DOHH2 (cell line): ENCODE results near the gene JAML.
A peak's percentile ranks its signal among the peaks of the same experiment; 100 is the strongest.

Source experiments
- H3F3A ChIP-seq: fragments of 200-600 bp; sonication (generic), shearing (Covaris generic); 2 replicates; pipeline ENCODE4 v1.6.0; 2016; ENCODE audit warnings: antibody characterized with exemption, mild to moderate bottlenecking; ENCODE audit not compliant: control insufficient read depth, insufficient read depth
- H3K27ac ChIP-seq: fragments of 200-600 bp; sonication (generic); 2 replicates; pipeline ENCODE4 v1.5.1; 2014; ENCODE audit warnings: low read depth, mild to moderate bottlenecking, low read length, moderate library complexity
- H3K27me3 ChIP-seq: fragments of 200-600 bp; sonication (generic); 2 replicates; pipeline ENCODE4 v1.6.1; 2014; ENCODE audit warnings: mild to moderate bottlenecking, low read length, mixed read lengths; ENCODE audit not compliant: control insufficient read depth
- H3K36me3 ChIP-seq: fragments of 200-600 bp; sonication (generic); 2 replicates; pipeline ENCODE4 v1.6.1; 2014; ENCODE audit warnings: mild to moderate bottlenecking, low read length, moderate library complexity, mixed read lengths; ENCODE audit not compliant: control insufficient read depth
- H3K4me1 ChIP-seq: fragments of 200-600 bp; sonication (generic); 2 replicates; pipeline ENCODE4 v1.6.1; 2014; ENCODE audit warnings: mild to moderate bottlenecking, low read length, mixed read lengths; ENCODE audit not compliant: control insufficient read depth
- H3K4me2 ChIP-seq: fragments of 200-600 bp; sonication (generic); 2 replicates; pipeline ENCODE4 v1.6.0; 2014; ENCODE audit warnings: mild to moderate bottlenecking, low read length, moderate library complexity
- H3K4me3 ChIP-seq: fragments of 200-600 bp; sonication (generic); 2 replicates; pipeline ENCODE4 v1.5.1; 2014; ENCODE audit warnings: mild to moderate bottlenecking, low read length, mixed read lengths
- H3K79me2 ChIP-seq: fragments of 200-600 bp; sonication (generic); 2 replicates; pipeline ENCODE4 v1.6.1; 2014; ENCODE audit warnings: mild to moderate bottlenecking, low read length, mixed read lengths; ENCODE audit not compliant: control insufficient read depth
- H3K9me2 ChIP-seq: fragments of 200-600 bp; sonication (generic); replicated peaks from 2 replicates; pipeline ENCODE4 v1.6.1; 2014; ENCODE audit warnings: mild to moderate bottlenecking, low read length, mixed read lengths; ENCODE audit not compliant: control insufficient read depth
- H3K9me3 ChIP-seq: fragments of 200-600 bp; sonication (generic); 2 replicates; pipeline ENCODE4 v1.6.1; 2014; ENCODE audit warnings: antibody characterized with exemption, low read length, mixed read lengths; ENCODE audit not compliant: control insufficient read depth, insufficient read depth
- H4K20me1 ChIP-seq: fragments of 200-600 bp; sonication (generic); 2 replicates; pipeline ENCODE4 v1.6.0; 2014; ENCODE audit warnings: low read depth, mild to moderate bottlenecking, antibody characterized with exemption, low read length, moderate library complexity; ENCODE audit not compliant: control insufficient read depth, insufficient read depth
- CTCF ChIP-seq: fragments of 200-600 bp; sonication (generic); IDR thresholded peaks from one replicate; pipeline ENCODE4 v1.5.1; 2014; ENCODE audit warnings: antibody characterized with exemption, mild to moderate bottlenecking, low read depth, low read length; ENCODE audit not compliant: poor library complexity, severe bottlenecking
- EZH2phosphoT487 ChIP-seq: fragments of 200-600 bp; sonication (generic); IDR thresholded peaks from 2 replicates; pipeline ENCODE4 v1.6.1; 2017; ENCODE audit warnings: borderline replicate concordance, mild to moderate bottlenecking, antibody characterized with exemption, low read length, moderate library complexity, mixed read lengths

The JAML gene, protein sequence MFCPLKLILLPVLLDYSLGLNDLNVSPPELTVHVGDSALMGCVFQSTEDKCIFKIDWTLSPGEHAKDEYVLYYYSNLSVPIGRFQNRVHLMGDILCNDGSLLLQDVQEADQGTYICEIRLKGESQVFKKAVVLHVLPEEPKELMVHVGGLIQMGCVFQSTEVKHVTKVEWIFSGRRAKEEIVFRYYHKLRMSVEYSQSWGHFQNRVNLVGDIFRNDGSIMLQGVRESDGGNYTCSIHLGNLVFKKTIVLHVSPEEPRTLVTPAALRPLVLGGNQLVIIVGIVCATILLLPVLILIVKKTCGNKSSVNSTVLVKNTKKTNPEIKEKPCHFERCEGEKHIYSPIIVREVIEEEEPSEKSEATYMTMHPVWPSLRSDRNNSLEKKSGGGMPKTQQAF

DNA sequence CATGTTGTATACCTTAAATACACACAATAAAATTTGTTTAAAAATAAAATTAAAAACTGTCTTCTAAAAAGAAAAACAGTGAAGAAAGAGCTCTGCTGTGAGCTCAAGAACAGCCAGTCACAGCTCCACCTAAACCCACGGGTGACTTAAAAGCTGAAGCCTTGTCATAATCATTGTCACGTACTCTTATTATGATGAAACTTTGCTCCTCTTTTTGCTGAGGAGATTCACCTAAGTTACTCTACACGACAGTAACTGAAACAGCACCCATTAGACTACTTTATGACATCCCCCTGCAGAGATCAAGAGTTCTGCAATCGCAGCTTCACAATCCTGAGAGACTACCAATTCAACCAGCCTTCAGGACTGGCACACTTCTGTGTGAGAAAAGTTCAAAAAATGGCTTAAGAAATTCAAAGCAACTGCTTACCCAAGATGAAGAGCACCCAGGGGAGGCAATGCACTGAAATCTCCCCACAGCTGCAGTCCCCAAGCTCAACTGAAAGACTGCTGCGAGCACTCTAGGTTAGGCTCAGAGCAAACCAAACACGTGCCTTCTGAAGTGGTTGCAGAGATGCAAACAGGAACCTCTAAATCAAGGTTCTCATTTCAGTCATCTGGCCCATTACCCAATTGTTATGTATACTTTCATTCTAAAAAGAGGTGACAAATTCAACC lies at the start of gene JAML:
Gene JAML (minus strand): TSS at position 501 of the 678 bp plus-strand sequence. CDS start 10,145 bp downstream, outside the sequence.
- peaks cover 4% of the 10 kb centered on the region; the same call in 1 of the 2 replicates for H3F3A ChIP-seq
- H3K4me2 ChIP-seq, result peak within 1 kb of the TSS; percentile 46
- H3K4me3 ChIP-seq, result peak within 1 kb of the TSS; percentile 31
- H3K9me3 ChIP-seq, result no peaks in the 10 kb centered on the region
- H3K9me2 ChIP-seq, result no peaks in the 10 kb centered on the region
- H3K27ac ChIP-seq, result peak within 1 kb of the TSS; percentile 33
- TF ChIP-seq EZH2phosphoT487, result no peak
- TF ChIP-seq CTCF, result no peak
- H3K79me2 ChIP-seq, result no peaks in the 10 kb centered on the region
- H3K4me1 ChIP-seq, result peaks cover 60% of the 10 kb centered on the region
- no peaks in the 10 kb centered on the region for H3K36me3 ChIP-seq
- H3K27me3 ChIP-seq, result no peaks in the 10 kb centered on the region
- H4K20me1 ChIP-seq, result no peaks in the 10 kb centered on the region

- H3K9me2 ChIP-seq, result no peaks in the 10 kb centered on the region
- H3K4me1 ChIP-seq, result peaks cover 6% of the 10 kb centered on the region
- H3K4me2 ChIP-seq, result no peak overlapping the region
- no peak overlapping the region for H3K27ac ChIP-seq
- no peaks in the 10 kb centered on the region for H3K9me3 ChIP-seq
- no peaks in the 10 kb centered on the region for H4K20me1 ChIP-seq
- no peaks in the 10 kb centered on the region for H3K79me2 ChIP-seq
- H3K4me3 ChIP-seq, result no peak overlapping the region
- no peaks in the 10 kb centered on the region for H3F3A ChIP-seq
- H3K27me3 ChIP-seq, result no peaks in the 10 kb centered on the region
- H3K36me3 ChIP-seq, result no peaks in the 10 kb centered on the region
- TF ChIP-seq CTCF, result no peak
- no peak for TF ChIP-seq EZH2phosphoT487
Observed at GRCh38 chr11:118274186-118274585, 49.4 kb upstream of the JAML start.

DNA sequence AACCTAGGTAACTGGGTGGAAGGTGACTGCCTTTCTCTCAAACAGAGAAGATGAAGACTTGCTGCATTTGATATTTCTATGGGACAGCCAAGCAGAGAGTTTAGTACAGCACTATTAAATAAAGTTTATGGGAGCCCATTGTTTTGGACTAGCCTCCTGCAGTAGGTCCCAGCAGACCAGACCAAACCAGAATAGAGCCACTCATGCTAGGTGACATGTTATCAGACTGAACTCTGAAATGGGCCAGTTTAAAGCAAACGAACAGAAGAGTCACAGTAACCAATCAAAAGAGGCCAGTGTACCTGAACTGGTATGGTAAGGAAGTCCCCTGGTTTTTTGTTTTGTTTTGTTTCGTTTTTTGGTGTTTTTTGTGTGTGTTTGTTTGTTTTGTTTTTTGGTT lies 47.2 kb upstream of the JAML start:
- no peaks in the 10 kb centered on the region for H3K79me2 ChIP-seq
- no peaks in the 10 kb centered on the region for H3K9me3 ChIP-seq
- H4K20me1 ChIP-seq, result no peaks in the 10 kb centered on the region
- H3K27me3 ChIP-seq, result no peaks in the 10 kb centered on the region
- peaks cover 6% of the 10 kb centered on the region for H3K4me1 ChIP-seq
- H3K9me2 ChIP-seq, result no peaks in the 10 kb centered on the region
- no peaks in the 10 kb centered on the region for H3K36me3 ChIP-seq
- TF ChIP-seq CTCF, result no peak
- no peak for TF ChIP-seq EZH2phosphoT487
- H3K4me3 ChIP-seq, result no peak overlapping the region
- H3K27ac ChIP-seq, result no peak overlapping the region
- H3F3A ChIP-seq, result no peaks in the 10 kb centered on the region
- no peak overlapping the region for H3K4me2 ChIP-seq
